ENCODE results near the gene TMEM135.

Gene TMEM135

GRCh38 chr11:87258171-87258833 is 220.6 kb downstream of the TMEM135 start:
- no peak for TF ChIP-seq REST (IDR thresholded peaks at IDR 0.05; ENCODE audit: insufficient read depth in 1 of 2, low read depth in 2 of 2, low read length in 2 of 2)
- TF ChIP-seq POLR2AphosphoS5 (IDR thresholded peaks at IDR 0.05; ENCODE audit: low read depth, low read length) = no peak
- TF ChIP-seq SIN3A (IDR thresholded peaks at IDR 0.05; ENCODE audit: borderline replicate concordance, insufficient read depth, low read length) = no peak
- no peak for TF ChIP-seq TAF1 (IDR thresholded peaks at IDR 0.05; ENCODE audit: borderline replicate concordance, insufficient read depth, low read length)
- TF ChIP-seq FOXP2 (optimal IDR thresholded peaks at IDR 0.05; ENCODE audit: borderline replicate concordance, extremely low read depth, extremely low read length, insufficient read depth) = no peak

GRCh38 chr11:87259736-87260135 is 222.0 kb downstream of the TMEM135 start:
- TF ChIP-seq SIN3A (IDR thresholded peaks at IDR 0.05; ENCODE audit: borderline replicate concordance, insufficient read depth, low read length) = no peak
- TF ChIP-seq TAF1 (IDR thresholded peaks at IDR 0.05; ENCODE audit: borderline replicate concordance, insufficient read depth, low read length) = no peak
- TF ChIP-seq POLR2AphosphoS5 (IDR thresholded peaks at IDR 0.05; ENCODE audit: low read depth, low read length) = no peak
- TF ChIP-seq REST (IDR thresholded peaks at IDR 0.05; ENCODE audit: insufficient read depth in 1 of 2, low read depth in 2 of 2, low read length in 2 of 2) = no peak
- no peak for TF ChIP-seq FOXP2 (optimal IDR thresholded peaks at IDR 0.05; ENCODE audit: borderline replicate concordance, extremely low read depth, extremely low read length, insufficient read depth)

DNA sequence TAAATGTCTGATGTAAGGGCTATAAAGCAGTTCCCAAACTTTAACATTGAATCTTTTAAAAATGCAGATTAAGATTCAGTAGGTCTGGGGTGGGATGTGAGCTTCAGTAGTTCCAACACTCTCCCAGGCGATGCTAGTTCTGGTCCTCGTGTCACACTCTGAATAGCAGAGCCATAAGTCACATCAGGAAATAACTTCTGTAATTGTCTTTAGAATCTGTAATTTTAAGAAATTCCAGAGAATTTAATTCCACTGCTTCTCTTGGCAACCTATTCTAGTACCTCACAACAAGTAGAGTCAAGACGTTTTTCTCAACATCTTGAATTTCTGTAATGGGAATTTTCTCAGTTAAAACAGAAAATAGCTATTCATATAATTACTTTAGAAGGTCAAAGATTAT is 223.1 kb downstream of the TMEM135 start:
- no peak for TF ChIP-seq SIN3A (IDR thresholded peaks at IDR 0.05; ENCODE audit: borderline replicate concordance, insufficient read depth, low read length)
- TF ChIP-seq REST (IDR thresholded peaks at IDR 0.05; ENCODE audit: insufficient read depth in 1 of 2, low read depth in 2 of 2, low read length in 2 of 2) = no peak
- TF ChIP-seq FOXP2 (optimal IDR thresholded peaks at IDR 0.05; ENCODE audit: borderline replicate concordance, extremely low read depth, extremely low read length, insufficient read depth) = no peak
- TF ChIP-seq TAF1 (IDR thresholded peaks at IDR 0.05; ENCODE audit: borderline replicate concordance, insufficient read depth, low read length) = no peak
- no peak for TF ChIP-seq POLR2AphosphoS5 (IDR thresholded peaks at IDR 0.05; ENCODE audit: low read depth, low read length)

DNA sequence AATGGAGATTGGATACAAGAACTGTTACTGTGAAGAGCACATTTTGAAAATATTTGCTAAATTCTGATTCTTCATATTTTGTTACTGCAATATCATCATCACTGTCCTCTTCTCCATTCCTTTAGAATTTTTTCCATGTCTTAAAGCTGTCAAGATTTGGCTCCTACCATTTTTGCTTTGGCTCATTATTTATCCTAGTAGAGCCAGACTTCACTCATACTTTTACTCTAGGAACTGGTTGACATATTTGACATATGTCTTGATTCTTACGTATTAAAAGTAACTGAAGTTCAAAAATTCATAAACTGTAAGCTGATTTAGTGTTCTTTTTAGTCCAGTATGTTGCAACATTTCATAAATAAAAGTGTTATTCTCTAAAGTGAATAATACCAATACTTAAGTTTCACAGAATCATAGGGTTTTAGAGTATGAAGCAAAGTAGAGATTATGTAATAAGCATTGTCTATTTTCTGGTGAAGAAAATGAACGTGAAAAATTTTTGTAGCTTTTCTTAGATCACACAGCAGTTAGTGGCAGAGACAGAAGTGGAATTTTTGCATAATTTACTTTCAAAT is 225.6 kb downstream of the TMEM135 start:
- TF ChIP-seq FOXP2 (optimal IDR thresholded peaks at IDR 0.05; ENCODE audit: borderline replicate concordance, extremely low read depth, extremely low read length, insufficient read depth) = no peak
- no peak for TF ChIP-seq TAF1 (IDR thresholded peaks at IDR 0.05; ENCODE audit: borderline replicate concordance, insufficient read depth, low read length)
- no peak for TF ChIP-seq SIN3A (IDR thresholded peaks at IDR 0.05; ENCODE audit: borderline replicate concordance, insufficient read depth, low read length)
- TF ChIP-seq REST (IDR thresholded peaks at IDR 0.05; ENCODE audit: insufficient read depth in 1 of 2, low read depth in 2 of 2, low read length in 2 of 2) = no peak
- TF ChIP-seq POLR2AphosphoS5 (IDR thresholded peaks at IDR 0.05; ENCODE audit: low read depth, low read length) = no peak

Data from PFSK-1 (cell line).